GM18907 (cell line): ENCODE results near the gene KIRREL2.
"Not testable (repeated sequence)": the region's sequence is repeated elsewhere in the genome, so short reads cannot be mapped to it uniquely, and the experiment has no call there.

Source experiments
- ATAC-seq: cut with Tn5 transposase; IDR thresholded peaks from one replicate; pipeline ENCODE4 v1.9.1; 2021; ENCODE audit warnings: mild to moderate bottlenecking, moderate library complexity; ENCODE audit not compliant: unreplicated experiment

KIRREL2 gene

GRCh38 chr19:35895911-35896642 lies 39.4 kb downstream of the KIRREL2 start:
- ATAC-seq, result no peak

GRCh38 chr19:35896643-35897040 lies 39.9 kb downstream of the KIRREL2 start:
- no peak for ATAC-seq

- ATAC-seq, result no peak
Measured at GRCh38 chr19:35897706-35898451, 41.2 kb downstream of the KIRREL2 start.

- no peak for ATAC-seq
Measured at GRCh38 chr19:35898499-35898809, 41.7 kb downstream of the KIRREL2 start.

- peak; percentile 45 for ATAC-seq
Measured at GRCh38 chr19:35899547-35900214, 43.0 kb downstream of the KIRREL2 start.

- ATAC-seq, result no peak
Measured at GRCh38 chr19:35901055-35901644, 44.4 kb downstream of the KIRREL2 start.

GRCh38 chr19:35901854-35902661 lies 45.3 kb downstream of the KIRREL2 start, which contains the start of gene HCST:
TSS of gene HCST (plus strand) at chr19:35902529. CDS start at chr19:35902594, 65 bp downstream.
- ATAC-seq, result no peak

GRCh38 chr19:35902870-35903475 lies 46.3 kb downstream of the KIRREL2 start:
- ATAC-seq, result no peak

- peak; percentile 50 for ATAC-seq
Measured at GRCh38 chr19:35903550-35904179, 47.0 kb downstream of the KIRREL2 start.

GRCh38 chr19:35904311-35905068 lies 47.8 kb downstream of the KIRREL2 start:
- ATAC-seq, result no peak

- no peak for ATAC-seq
Measured at GRCh38 chr19:35905178-35905727, 48.5 kb downstream of the KIRREL2 start.

GRCh38 chr19:35907377-35907745 lies 50.6 kb downstream of the KIRREL2 start:
- ATAC-seq, result no peak

- no peak for ATAC-seq
Measured at GRCh38 chr19:35908010-35908441, 51.3 kb downstream of the KIRREL2 start, which contains the start of gene TYROBP. TSS of gene TYROBP (minus strand) at chr19:35908295. CDS start at chr19:35908228, 67 bp downstream.

GRCh38 chr19:35908973-35909683 lies 52.4 kb downstream of the KIRREL2 start:
- ATAC-seq, result peak; percentile 45

GRCh38 chr19:35909684-35910035 lies 52.9 kb downstream of the KIRREL2 start:
- no peak for ATAC-seq

GRCh38 chr19:35910355-35910754 lies 53.6 kb downstream of the KIRREL2 start:
- not testable (repeated sequence) for ATAC-seq

- ATAC-seq, result no peak
Measured at GRCh38 chr19:35911173-35911572, 54.5 kb downstream of the KIRREL2 start.

GRCh38 chr19:35911790-35912189 lies 55.1 kb downstream of the KIRREL2 start:
- ATAC-seq, result no peak
